Fibroblast of skin of right biceps (primary cell): ENCODE data around the gene CDO1.
A peak's percentile ranks its signal among the peaks of the same experiment; 100 is the strongest.

ENCODE experiments used
- DNase-seq: peaks from one replicate; pipeline ENCODE4 v3.0.0-alpha.2; 2013

CDO1 gene

DNA sequence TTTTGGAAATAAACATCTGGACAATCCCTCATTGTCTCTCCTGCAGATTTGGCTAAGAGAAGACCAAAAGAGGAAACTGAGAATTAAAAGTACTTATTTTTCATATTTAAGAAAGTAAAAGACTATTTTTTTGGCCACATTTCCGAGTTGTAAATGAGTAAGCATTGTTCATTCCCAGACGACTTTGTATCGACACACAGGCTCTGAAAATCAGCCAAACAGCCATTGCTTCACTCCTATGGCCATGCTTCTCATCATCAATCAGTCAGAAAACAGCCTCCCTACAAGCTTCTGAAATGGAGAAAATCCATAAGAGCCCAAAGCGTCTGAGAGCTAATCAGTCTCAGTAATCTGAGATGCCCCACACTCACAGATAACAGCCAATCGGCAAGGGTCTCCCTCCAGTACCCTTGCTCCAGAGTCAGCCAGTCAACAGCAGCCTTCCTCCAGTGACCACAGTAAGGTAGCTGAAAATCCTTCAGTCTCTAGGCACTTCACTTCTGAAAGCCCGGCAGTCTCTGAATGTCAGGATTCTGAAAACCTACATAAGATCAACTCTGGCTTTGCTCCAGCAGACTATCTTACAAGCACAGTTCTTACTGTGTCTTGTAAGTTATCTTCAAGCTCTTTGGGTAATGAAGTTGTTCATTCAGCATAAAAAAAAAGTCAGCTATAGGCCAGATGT is 30.9 kb downstream of the CDO1 start:
- DNase-seq = no peak

DNA sequence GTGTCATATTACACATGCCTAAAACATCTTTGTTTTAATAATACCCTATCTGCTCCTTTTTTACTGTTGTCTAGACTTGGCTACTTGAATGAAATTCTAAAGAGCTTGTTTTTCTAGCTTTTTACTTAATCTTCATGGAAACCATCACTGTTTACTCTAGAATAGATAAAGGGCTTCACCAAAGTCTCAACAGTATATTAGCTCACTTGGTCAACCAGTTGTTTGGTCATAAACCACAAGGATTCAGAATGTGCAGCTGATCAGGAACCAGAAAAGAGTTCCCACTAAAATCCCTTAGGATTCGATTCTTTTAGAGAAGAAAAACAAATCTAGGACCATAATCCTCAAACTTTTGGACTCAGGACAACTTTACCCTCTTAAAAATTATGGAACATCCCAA is 38.0 kb downstream of the CDO1 start:
- DNase-seq = no peak

GRCh38 chr5:115776989-115777388 is 39.5 kb downstream of the CDO1 start:
- no peak for DNase-seq

GRCh38 chr5:115775999-115776398 is 40.5 kb downstream of the CDO1 start:
- no peak for DNase-seq

DNA sequence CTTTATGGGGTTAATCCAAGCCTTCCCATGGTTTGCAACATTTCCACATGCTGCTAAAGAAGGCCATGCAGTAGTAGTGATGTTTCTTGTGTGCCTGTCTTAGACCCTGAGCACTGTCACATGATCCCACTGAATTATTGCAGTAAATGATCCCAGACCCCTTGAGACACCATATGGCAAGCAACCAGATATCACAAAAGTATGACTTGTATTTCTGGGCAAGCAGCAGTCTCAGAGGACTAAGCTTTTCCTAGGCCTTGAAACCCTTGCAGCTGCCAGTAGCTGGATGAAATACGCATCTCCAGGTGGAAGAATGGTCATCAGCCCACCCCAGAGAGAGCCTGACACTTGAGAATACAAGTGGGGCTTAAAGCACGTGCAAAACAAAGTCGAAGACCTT is 41.8 kb downstream of the CDO1 start:
- DNase-seq = no peak

- no peak for DNase-seq
Measured at GRCh38 chr5:115772731-115773475, 43.6 kb downstream of the CDO1 start.

- no peak for DNase-seq
Measured at GRCh38 chr5:115770466-115770865, 46.0 kb downstream of the CDO1 start.

DNA sequence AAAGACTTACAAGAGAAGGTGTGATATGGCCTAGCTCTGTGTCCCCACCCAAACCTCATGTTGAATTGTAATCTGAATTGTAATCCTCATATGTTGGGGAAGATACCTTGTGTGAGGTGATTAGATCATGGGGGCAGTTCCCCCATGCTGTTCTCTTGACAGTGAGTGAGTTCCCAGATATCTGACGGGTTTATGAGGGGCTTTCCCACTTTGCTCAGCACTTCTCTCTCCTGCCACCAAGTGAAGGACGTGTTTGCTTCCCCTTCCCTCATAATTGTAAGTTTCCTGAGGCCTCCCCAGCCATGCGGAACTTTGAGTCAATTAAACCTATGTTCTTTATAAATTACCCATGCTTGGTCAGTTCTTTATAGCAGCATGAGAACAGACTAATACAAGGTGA is 49.0 kb downstream of the CDO1 start:
- DNase-seq = no peak

DNA sequence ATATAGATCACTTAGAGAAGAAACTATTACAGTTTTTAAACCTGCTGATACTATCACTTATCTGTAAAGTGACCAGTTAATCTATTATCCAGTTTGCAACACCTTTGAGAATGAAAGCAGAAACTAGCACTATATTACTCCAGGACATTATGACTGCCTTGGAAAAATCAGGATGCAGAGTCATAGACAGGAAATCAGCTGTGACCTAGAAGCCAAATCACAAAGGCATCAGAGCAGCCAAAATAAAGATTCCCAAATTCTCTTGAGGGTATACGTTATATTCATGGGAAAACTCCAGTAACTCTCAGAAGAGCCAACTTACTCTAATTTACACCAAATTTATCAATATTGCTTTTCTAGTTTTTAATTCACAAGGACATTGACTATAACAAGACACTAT is 49.9 kb downstream of the CDO1 start:
- DNase-seq = no peak

GRCh38 chr5:115758356-115758755 is 58.1 kb downstream of the CDO1 start:
- peak; percentile 22 for DNase-seq

GRCh38 chr5:115755675-115756074 is 60.8 kb downstream of the CDO1 start:
- no peak for DNase-seq
